ENCODE measurements around the gene EMILIN2. TPM values are rescaled to one million over a fixed set of nuclear protein-coding genes. Genes with fewer than 3 reads are reported as not detected.

EMILIN2 gene
- polyA plus RNA-seq, 10 donors = 19.4 to 44.9 (median 32.1) TPM

GRCh38 chr18:2896990-2897389 lies 50.2 kb downstream of the EMILIN2 start:
- DNase-seq = peak in 1 of 3 donors; percentile 10

DNA sequence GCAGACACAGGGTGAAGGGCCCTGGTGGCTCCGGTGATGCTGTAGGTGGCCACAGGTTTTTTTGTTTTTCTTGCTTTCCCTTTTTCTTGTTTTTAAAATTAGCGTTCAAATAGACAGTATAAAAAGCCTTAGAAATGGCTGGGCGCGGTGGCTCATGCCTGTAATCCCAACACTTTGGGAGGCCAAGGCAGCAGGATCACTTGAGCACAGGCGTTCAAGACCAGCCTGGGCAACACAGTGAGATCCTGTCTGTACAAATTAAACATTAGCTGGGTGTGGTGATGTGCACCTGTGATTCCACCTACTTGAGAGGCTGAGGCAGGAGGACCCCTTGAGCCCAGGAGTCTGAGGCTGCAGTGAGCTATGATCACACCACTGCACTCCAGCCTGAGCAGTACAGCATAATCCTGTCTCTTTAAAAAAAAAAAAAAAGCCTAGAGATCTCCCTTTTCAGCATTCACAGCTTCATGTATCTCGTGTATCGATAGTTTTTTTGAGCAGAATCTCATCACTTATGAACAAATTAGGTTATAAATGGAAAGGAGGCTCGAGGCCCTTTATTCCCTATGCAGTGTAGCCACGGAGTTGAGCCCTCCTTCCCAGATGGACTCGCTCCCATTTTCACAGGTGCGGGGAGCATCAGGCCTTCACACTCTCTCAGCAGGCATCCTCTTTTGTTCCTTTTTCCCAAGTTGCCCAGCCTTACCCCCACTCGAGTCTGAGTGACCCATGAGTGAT lies 50.8 kb downstream of the EMILIN2 start:
- peak in 2 of 3 donors; percentile 44 to 84 for DNase-seq

- peak in 2 of 3 donors; percentile 63 to 93 for DNase-seq
These were observed 51.4 kb downstream of the EMILIN2 start for GRCh38 chr18:2898186-2898640.

DNA sequence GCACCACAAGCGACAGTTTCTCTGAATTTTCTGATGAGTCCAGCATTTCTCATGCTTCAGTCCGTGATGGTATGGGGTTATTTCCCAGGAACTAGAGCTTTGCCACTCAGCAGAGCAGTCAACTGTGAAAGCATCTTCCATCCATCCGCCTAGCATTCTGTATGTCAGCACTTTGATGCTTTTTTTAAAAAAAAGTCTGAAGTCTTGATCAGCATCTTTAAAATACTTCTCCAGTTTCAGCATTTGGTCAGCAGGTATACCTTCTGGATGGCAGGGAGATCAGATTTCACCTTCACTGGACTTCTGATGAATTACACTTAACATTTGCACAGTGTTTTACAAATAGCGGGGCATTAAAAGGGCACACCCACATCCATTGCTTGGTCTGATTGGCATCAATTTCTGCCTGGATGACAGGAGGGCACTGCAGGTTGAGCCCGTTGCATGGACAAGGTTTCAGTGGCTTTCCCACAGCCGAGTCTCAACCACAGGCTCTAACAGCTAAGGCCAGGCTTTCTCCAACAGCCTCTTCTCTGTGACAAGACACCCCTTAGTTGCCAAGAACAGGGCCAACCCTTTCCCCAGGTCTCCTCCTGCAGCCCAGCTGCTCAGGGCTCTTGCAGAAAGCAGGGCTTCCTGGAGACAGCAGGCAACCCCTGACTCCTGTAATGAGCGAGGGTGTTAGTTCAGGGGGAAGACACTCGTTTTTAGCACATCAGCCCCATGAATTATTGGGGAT lies 54.0 kb downstream of the EMILIN2 start:
- no peak for DNase-seq

DNA sequence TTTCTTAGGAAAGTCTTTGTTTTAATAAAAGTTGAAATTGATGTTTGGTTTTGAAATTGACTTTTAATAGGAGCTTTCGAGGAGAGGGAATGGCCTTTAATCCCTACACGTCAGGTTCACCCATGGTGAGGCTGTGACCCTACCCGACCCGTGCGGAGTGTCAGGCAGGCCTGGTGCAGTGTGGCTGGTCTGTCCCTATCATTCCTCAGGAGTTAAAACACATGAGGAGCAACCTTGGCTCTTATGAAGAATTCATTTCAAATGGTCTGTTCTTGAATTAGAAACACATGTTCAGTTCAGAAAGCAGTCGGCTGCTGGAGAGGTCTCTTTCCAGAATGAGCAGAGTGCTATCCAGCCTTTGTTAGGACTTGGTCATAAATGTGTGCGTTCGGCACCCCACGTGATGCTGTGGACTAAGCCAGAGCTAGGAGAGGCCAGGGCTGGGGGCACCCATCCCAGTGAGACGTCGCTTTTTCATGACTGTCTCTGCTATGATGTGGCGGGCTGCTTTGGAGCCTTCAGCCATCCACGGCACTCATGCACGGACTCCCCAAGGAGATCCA lies 54.7 kb downstream of the EMILIN2 start:
- DNase-seq = peak; percentile 84 to 96 (median 87)

DNA sequence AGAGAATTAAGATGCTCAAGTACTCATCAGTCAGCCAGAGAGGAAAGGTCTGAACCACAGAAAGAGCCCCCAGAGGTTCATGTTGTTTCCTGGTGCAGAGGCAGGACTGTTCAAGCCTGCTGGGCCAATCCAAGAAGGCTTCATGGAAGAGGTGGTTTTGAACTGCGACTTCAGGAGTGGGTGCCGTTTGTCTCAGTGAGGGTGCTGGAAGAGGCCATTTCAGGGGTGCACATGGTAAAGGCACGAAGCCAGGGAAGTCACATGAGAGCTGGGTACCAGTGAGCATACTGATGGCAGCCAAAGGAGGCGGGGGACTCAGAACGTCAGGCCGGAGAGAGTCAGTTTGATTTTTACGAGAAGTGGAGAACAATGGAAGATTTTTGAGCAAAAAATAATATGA lies 55.5 kb downstream of the EMILIN2 start:
- DNase-seq = no peak

DNA sequence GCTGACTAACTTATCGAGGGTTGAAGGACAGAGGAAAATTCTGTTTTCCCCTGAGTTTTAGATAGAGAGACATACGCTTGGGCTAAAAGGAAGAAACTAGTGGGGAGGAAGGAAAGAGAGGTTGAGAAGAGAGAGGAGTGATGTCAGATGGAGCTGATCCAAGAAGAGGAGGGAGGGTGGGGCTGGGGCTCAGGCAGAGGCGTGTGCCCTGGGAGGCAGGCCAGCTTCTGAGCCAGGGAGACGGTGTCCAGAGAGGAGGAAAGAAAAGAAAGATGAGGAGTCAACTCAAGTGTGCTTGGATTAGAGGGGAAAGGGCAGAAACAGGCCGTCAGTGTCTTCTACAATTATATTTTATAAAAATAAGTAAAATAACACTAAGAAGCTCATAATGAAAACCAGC lies 56.2 kb downstream of the EMILIN2 start:
- DNase-seq = peak; percentile 81 to 96 (median 93)

- peak in 2 of 3 donors; percentile 68 to 83 for DNase-seq
These were observed 59.3 kb downstream of the EMILIN2 start for GRCh38 chr18:2905854-2906703.

DNA sequence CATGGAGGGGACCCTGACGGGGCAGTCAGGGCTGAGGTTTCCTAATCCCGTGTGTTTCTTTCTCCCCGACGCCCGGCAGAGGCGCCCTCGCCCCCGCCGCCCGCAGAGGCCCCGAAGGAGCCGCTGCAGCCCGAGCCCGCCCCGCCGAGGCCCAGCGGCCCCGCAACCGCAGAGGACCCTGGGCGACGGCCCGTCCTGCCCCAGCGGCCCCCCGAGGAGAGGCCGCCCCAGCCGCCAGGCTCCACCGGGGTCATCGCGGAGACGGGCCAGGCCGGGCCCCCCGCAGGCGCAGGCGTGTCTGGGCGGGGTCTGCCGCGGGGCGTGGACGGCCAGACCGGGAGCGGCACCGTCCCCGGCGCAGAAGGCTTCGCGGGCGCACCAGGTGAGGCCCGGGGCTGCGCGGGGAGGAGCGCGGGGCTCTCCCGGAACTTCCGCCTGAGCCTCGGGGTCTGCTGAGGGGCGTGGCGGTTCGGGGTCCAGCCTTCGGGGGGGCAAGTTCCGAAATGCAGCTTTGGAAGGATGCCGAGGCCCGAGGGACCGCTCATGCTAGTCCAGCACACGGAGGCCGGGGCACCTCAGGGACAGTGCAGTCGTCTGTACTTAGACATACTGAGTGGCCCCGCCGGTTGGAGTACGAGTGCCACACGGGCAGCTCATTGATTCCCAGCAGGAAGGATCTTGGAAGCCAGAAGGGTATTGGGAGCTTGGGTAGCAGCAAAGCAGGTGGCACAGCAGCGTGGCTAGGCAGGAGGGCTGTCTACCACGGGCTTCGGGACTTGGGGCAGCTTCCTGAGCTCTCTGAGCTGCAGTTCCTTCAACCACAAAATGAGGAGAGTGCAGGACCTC lies 60.1 kb downstream of the EMILIN2 start:
- peak in 1 of 3 donors; percentile 65 for DNase-seq

DNA sequence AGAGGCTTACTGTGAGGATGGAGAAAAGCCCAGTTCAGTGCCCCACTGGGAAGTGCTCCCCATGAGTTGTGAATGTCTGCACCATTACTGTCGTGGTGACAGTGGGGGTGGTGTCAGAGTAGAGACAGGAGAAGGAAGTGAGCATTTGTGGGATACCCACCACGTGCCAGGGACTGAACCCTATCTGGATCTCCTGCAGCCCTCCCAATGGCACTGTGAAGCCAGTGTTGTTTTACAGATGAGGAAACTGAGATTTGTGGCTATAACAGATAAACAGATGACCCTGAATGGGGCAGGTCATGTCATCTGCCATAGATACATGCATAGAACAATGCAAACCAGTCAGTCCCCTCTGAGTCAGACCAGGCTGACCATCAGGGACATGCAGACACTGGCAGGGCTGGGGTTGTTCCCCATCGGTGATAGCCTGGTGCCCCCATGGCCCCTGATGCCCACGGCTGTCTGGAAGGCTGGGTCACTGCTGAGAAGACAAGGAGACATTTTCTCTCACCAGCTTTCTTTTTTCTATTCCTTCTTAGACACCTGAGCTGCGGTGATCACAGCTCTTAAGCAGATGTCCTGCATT lies 60.8 kb downstream of the EMILIN2 start:
- DNase-seq = no peak

DNA sequence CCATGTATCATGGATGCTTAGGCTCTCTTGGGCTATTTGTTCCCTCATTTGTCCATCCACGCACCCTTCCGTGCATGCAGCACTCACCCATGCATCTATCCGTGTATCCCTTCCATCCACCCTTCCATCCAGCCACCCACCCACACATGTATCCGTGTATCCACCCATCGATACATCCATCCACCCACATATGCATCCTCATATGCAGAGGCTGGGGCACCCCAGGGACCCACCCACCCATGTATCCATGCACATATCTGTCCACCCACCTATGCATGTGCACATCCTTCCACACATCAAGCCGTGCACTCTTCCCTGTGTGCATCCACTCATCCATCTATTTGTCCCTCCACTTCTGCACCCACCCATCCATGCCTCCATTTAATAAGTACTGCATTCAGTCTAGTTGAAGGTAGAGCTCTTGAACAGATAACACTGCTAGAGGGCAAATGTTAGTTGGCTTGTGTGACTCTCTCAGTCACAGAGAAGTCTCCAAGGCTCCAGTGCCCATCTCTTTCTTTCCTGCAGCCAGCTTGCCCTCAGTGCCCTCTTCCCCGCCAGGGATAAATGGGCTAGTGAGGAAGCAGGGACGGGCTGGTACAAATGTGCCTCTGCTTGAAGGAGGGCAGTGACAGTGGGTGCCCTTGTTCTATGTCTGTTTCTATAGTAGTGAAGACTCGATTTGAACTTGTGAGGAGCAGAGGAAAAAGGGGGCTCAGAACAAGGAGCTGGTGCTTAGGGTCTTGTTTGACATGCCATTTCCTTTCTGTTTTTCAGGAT lies 61.5 kb downstream of the EMILIN2 start:
- no peak for DNase-seq

DNA sequence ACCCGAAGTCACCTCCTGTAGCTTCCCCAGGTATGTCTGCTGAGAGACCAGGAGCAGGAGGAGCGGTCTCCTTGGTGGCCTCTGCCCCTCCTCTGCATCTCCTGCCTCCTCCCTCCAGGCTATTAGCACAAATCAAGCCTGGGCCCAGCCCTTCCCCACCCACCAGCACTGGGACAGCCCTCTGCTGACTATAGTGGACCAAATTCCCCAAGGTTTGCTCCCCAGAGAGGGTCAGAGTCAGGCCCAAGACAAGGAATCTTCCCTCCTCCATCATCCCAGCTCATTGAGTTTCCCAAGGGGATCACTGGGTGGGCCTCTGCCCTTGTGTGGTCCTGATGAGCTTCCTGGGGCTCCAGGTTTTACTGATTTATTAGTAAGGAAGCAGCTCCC lies 62.1 kb downstream of the EMILIN2 start:
- DNase-seq = no peak

- DNase-seq = peak in 1 of 3 donors; percentile 16
These were observed 62.8 kb downstream of the EMILIN2 start for GRCh38 chr18:2909431-2910140.

DNA sequence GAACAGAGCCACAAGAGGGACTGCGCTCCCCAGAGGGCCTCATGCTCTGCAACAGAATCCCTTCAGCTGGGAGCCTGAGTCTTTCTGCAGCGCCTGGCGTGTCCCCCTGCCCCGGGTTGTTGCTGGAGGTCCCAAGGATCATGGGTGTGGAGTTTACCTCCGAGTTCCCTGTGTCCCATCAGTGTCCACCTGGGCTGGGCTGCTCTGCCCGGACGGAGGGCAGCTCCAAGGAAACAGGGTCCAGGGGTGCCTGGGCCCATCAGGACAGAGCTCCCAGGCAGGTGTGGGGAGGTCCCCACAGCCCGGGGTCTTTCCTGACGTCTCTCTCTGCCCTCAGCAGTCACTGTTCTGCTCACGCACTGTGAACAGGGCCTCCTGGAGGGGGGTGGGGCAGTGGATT lies 63.5 kb downstream of the EMILIN2 start:
- DNase-seq = no peak

DNA sequence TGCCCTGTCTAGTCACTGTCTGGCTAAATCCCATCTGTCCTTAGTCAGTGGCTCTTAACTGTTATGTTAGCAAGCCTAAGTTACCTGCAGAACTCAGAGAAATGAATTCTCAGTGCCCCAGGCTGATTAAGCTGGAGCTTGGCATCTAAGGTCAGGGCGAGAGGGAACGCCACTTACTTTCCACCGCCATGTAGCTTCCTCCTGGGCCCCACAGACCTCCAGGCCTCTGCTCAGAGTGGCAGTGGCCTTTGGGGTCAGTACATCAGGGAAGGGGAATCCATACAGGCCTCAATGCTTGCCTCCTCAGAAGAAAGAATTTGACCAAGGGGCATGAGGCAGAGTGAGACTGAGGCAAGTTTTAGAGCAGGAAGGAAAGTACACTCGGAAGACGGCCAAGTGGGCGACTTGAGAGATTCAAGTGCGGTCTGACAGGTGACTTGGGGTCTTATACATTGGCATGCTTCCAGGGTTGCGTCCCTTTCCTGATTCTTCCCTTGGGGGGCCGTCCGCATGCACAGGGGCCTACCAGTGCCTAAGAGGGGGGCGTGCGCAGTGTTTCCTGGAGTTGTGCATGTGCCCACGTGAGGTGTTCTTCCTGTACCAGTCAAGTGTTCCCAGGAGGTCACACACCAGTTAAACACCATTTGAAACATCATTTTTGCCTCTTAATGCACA lies 64.1 kb downstream of the EMILIN2 start:
- no peak for DNase-seq

DNA sequence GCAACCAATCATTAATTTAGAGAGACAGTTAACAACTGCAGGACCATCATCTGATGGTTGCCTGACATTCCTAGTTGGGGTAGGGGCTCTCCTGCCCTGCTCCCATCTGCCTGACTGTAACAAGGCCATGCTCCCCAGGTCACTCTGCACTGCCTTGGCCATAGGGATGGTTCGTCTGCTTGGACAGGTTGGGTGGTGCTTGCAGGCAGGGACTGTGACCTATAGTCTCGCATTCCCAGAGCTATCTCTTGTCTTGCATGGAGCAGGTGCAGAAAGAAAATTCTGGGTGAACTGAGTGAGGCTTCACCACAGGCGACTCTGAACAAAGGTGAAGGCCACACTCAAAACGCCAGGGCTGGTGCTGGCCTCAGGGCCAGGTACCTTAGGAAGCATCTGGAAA lies 64.7 kb downstream of the EMILIN2 start:
- DNase-seq = no peak

DNA sequence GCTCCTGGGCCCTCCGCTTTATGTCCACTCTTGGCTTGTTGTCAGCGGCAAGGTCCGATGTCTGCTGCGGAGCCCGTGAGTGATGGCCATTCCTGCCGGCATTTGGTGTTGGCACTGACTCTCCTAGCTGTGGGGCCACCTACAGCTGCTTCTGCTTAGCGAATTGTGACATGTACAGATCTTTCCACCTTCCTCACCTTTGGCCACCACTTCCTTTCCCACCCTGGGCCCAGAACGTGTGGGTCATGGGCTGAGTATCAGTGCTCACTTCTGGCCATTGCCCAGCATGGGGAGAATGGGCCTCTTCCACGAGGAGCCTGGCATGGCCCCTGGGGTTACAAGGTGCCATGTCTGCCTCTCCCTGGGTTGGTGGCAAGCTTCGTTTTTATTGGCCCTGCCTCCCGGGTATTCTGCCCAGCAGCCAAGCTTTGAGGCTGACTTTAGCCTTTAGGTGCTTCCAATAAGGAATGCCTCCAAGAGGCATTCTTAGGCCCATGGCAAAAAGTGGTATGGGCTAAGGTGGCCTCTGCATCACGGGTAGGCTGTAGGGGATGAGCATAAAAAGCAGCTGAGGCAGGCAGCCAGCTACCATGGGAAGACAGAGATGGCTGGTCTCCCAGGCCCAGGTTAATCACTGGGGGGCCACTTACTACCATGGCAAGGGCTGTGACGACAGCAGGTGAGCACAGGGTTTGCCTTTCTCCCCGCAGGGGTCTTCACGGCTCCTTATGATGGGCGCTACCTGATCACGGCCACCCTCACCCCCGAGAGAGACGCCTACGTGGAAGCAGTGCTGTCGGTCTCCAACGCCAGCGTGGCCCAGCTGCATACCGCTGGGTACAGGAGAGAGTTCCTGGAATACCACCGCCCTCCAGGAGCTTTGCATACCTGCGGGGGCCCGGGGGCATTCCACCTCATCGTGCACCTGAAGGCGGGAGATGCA lies 65.8 kb downstream of the EMILIN2 start:
- DNase-seq = no peak

Measured in muscle of back (tissue), 11 donors.